GM23338 (cell line): Measurements from ENCODE around the gene SLC35F2. TPM values are rescaled to one million over a fixed set of nuclear protein-coding genes. Genes with fewer than 3 reads are reported as not detected.

Source experiments
- ATAC-seq: fragments of 200-7000 bp; cut with Tn5 transposase; 3 replicates; pipeline ENCODE4 v1.9.1; 2020
- DNase-seq: peaks from one replicate; pipeline ENCODE4 v3.0.0-alpha.2; 2015; ENCODE audit warnings: low spot score
- H2AFZ ChIP-seq: fragments of 200-600 bp; sonication (generic); 2 replicates; pipeline ENCODE4 v1.8.0; 2016; ENCODE audit warnings: antibody characterized with exemption, mild to moderate bottlenecking, moderate library complexity
- H3F3A ChIP-seq: fragments of 200-600 bp; sonication (generic); replicated peaks from 2 replicates; pipeline ENCODE4 v1.8.0; 2017; ENCODE audit warnings: antibody characterized with exemption, mixed run types, low read depth
- H3K27ac ChIP-seq: fragments of 200-600 bp; sonication (generic); 2 replicates; pipeline ENCODE4 v1.6.1; 2016; ENCODE audit warnings: low read depth
- H3K27me3 ChIP-seq: fragments of 200-600 bp; sonication (generic); 2 replicates; pipeline ENCODE4 v1.8.0; 2016; ENCODE audit warnings: mild to moderate bottlenecking, mixed run types, moderate library complexity; ENCODE audit not compliant: insufficient read depth
- H3K36me3 ChIP-seq: fragments of 200-600 bp; sonication (generic); 2 replicates; pipeline ENCODE4 v1.8.0; 2016; ENCODE audit warnings: mild to moderate bottlenecking; ENCODE audit not compliant: insufficient read depth
- H3K4me1 ChIP-seq: fragments of 200-600 bp; sonication (generic); 2 replicates; pipeline ENCODE4 v1.8.0; 2016; ENCODE audit warnings: mild to moderate bottlenecking, moderate library complexity; ENCODE audit not compliant: insufficient read depth
- H3K4me2 ChIP-seq: fragments of 200-600 bp; sonication (generic); 2 replicates; pipeline ENCODE4 v1.7.1; 2017; ENCODE audit warnings: mixed run types
- H3K4me3 ChIP-seq: fragments of 200-600 bp; sonication (generic); 2 replicates; pipeline ENCODE4 v1.6.1; 2016; ENCODE audit warnings: mixed run types
- H3K79me2 ChIP-seq: fragments of 200-600 bp; sonication (generic); replicated peaks from 2 replicates; pipeline ENCODE4 v1.8.0; 2017; ENCODE audit warnings: mild to moderate bottlenecking; ENCODE audit not compliant: insufficient read depth
- H3K9me2 ChIP-seq: fragments of 200-600 bp; sonication (generic); 2 replicates; pipeline ENCODE4 v1.8.0; 2017; ENCODE audit not compliant: insufficient read depth
- H4K20me1 ChIP-seq: fragments of 200-600 bp; sonication (generic); replicated peaks from 2 replicates; pipeline ENCODE4 v1.8.0; 2017; ENCODE audit warnings: mild to moderate bottlenecking; ENCODE audit not compliant: insufficient read depth
- H3K27ac Mint-ChIP-seq: 2 replicates; pipeline ENCODE4 v1.8.0; 2020; ENCODE audit warnings: inconsistent platforms, mild to moderate bottlenecking, moderate library complexity, mixed read lengths
- H3K27me3 Mint-ChIP-seq: 3 replicates; pipeline ENCODE4 v1.8.0; 2022; ENCODE audit warnings: low read depth, mild to moderate bottlenecking, moderate library complexity, mixed read lengths, inconsistent platforms; ENCODE audit not compliant: insufficient read depth, poor library complexity
- H3K36me3 Mint-ChIP-seq: 3 replicates; pipeline ENCODE4 v1.8.0; 2021; ENCODE audit warnings: low read depth, mild to moderate bottlenecking, inconsistent platforms, moderate library complexity, mixed read lengths
- H3K4me1 Mint-ChIP-seq: 3 replicates; pipeline ENCODE4 v1.8.0; 2020; ENCODE audit warnings: mild to moderate bottlenecking, inconsistent platforms, mixed read lengths
- H3K4me3 Mint-ChIP-seq: 3 replicates; pipeline ENCODE4 v1.8.0; 2021; ENCODE audit warnings: moderate library complexity, mild to moderate bottlenecking, inconsistent platforms, mixed read lengths
- H3K9me3 Mint-ChIP-seq: 3 replicates; pipeline ENCODE4 v1.8.0; 2020; ENCODE audit warnings: moderate library complexity, mild to moderate bottlenecking, inconsistent platforms, mixed read lengths
- CREB1 ChIP-seq: fragments of 250-450 bp; sonication (Bioruptor Pico); IDR thresholded peaks from 2 replicates; pipeline ENCODE4 v1.5.0; 2020; ENCODE audit warnings: low read depth, mild to moderate bottlenecking, moderate library complexity
- ETS1 ChIP-seq: IDR thresholded peaks from 2 replicates; pipeline ENCODE4 v1.6.1; 2016; ENCODE audit warnings: antibody characterized with exemption
- EZH2 ChIP-seq: fragments of 200-600 bp; sonication (generic); IDR thresholded peaks from one replicate; pipeline ENCODE4 v1.8.0; 2017; ENCODE audit warnings: antibody characterized with exemption, mild to moderate bottlenecking, low read depth; ENCODE audit not compliant: unreplicated experiment
- EZH2phosphoT487 ChIP-seq: fragments of 200-600 bp; sonication (generic); IDR thresholded peaks from one replicate; pipeline ENCODE4 v1.8.1; 2018; ENCODE audit warnings: antibody characterized with exemption; ENCODE audit not compliant: unreplicated experiment
- JUNB ChIP-seq: IDR thresholded peaks from one replicate; pipeline ENCODE4 v1.6.1; 2016; ENCODE audit warnings: antibody characterized with exemption; ENCODE audit not compliant: unreplicated experiment
- NANOG ChIP-seq: IDR thresholded peaks from 2 replicates; pipeline ENCODE4 v1.6.1; 2016; ENCODE audit warnings: antibody characterized with exemption, borderline replicate concordance
- POLR2AphosphoS5 ChIP-seq: IDR thresholded peaks from 2 replicates; pipeline ENCODE4 v1.6.1; 2016; ENCODE audit warnings: antibody characterized with exemption, low read depth
- REST ChIP-seq: IDR thresholded peaks from one replicate; pipeline ENCODE4 v1.6.1; 2018; ENCODE audit warnings: antibody characterized with exemption; ENCODE audit not compliant: unreplicated experiment
- STAT1 ChIP-seq: IDR thresholded peaks from one replicate; pipeline ENCODE4 v1.6.1; 2016; ENCODE audit warnings: antibody characterized with exemption; ENCODE audit not compliant: unreplicated experiment
- ZNF114 ChIP-seq: fragments of 250-450 bp; sonication (Bioruptor Pico); IDR thresholded peaks from 2 replicates; pipeline ENCODE4 v1.5.0; 2020; ENCODE audit warnings: mild to moderate bottlenecking, moderate library complexity
- ZNF331 ChIP-seq: fragments of 250-450 bp; sonication (Bioruptor Pico); IDR thresholded peaks from 2 replicates; pipeline ENCODE4 v1.5.0; 2020; ENCODE audit warnings: low read depth, mild to moderate bottlenecking, moderate library complexity
- polyA plus RNA-seq: library from polyadenylated mRNA; unstranded; fragments of >200 nt; fragmentation: Nextera tagmentation; extraction: Ambion mirVana; gene quantifications from 2 replicates; pipeline ENCODE4 v1.2.1, GENCODE V29; 2016
- total RNA-seq: library from RNA; depleted of rRNA; stranded (reverse); fragments of >200 nt; shearing (Covaris generic); gene quantifications from 2 replicates; pipeline ENCODE4 v1.2.3, GENCODE V29; 2014
- TF ChIP-seq, protein P1 (sequence below), 2 experiments: fragments of 200-600 bp in 1 of 2; sonication (generic) in 1 of 2; conservative IDR thresholded peaks; 2 replicates each; pipeline versions ENCODE4 v1.5.1 to v1.6.1; 2016 to 2017; ENCODE audit warnings: antibody characterized with exemption in 2 of 2, low read depth in 2 of 2, mild to moderate bottlenecking in 2 of 2, moderate library complexity in 1 of 2
- TF ChIP-seq, protein P2 (sequence below): fragments of 250-450 bp; sonication (Bioruptor Pico); IDR thresholded peaks from 2 replicates; pipeline ENCODE4 v1.5.0; 2020; ENCODE audit warnings: mild to moderate bottlenecking, moderate library complexity

Gene SLC35F2
- total and polyA plus RNA-seq, 2 experiments from 2014 or later: 25.2 to 32.5 TPM

DNA sequence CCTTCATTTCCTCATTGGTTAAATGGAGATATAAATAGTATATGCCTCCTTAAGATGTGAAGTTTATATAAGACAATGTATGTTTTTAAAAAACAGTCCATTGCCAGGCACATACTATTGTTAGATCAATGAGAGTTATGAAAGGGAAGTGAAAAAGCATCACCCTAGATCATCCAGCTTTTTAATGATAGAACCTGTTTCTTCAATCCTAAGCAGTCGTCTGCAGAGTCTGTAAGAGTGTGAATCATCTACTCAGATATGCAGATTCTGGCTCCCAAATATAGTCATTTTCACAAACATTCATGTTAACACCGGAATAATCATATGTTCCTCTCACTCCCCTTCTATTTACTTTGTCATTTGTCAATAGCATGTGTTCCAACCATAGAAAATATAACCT lies 81.5 kb downstream of the SLC35F2 start:
- ATAC-seq: no peak
- H3K4me3 ChIP-seq: no peak overlapping the region
- H3K36me3 Mint-ChIP-seq: no peaks in the 10 kb centered on the region
- H2AFZ ChIP-seq: no peak overlapping the region
- no peaks in the 10 kb centered on the region for H3K27me3 ChIP-seq
- H3K4me1 Mint-ChIP-seq: no peaks in the 10 kb centered on the region
- no peaks in the 10 kb centered on the region; the same call in 1 of the 2 replicates for H3K4me1 ChIP-seq
- peaks cover 2% of the 10 kb centered on the region for H3K27me3 Mint-ChIP-seq
- no peak overlapping the region for H3K4me2 ChIP-seq
- H3K36me3 ChIP-seq: no peaks in the 10 kb centered on the region
- H3K27ac ChIP-seq: no peak overlapping the region
- H4K20me1 ChIP-seq: no peaks in the 10 kb centered on the region
- H3K79me2 ChIP-seq: no peaks in the 10 kb centered on the region
- no peak for TF ChIP-seq POLR2AphosphoS5
- TF ChIP-seq REST: no peak
- no peak for TF ChIP-seq EZH2phosphoT487
- TF ChIP-seq EZH2: no peak
- TF ChIP-seq ETS1: no peak
- TF ChIP-seq CREB1: no peak
- no peak for TF ChIP-seq ZNF114
- TF ChIP-seq, protein P1, sequence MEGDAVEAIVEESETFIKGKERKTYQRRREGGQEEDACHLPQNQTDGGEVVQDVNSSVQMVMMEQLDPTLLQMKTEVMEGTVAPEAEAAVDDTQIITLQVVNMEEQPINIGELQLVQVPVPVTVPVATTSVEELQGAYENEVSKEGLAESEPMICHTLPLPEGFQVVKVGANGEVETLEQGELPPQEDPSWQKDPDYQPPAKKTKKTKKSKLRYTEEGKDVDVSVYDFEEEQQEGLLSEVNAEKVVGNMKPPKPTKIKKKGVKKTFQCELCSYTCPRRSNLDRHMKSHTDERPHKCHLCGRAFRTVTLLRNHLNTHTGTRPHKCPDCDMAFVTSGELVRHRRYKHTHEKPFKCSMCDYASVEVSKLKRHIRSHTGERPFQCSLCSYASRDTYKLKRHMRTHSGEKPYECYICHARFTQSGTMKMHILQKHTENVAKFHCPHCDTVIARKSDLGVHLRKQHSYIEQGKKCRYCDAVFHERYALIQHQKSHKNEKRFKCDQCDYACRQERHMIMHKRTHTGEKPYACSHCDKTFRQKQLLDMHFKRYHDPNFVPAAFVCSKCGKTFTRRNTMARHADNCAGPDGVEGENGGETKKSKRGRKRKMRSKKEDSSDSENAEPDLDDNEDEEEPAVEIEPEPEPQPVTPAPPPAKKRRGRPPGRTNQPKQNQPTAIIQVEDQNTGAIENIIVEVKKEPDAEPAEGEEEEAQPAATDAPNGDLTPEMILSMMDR (conservative IDR thresholded peaks at IDR 0.05; ENCODE audit: low read depth in 2 of 2): no peak
- TF ChIP-seq NANOG: no peak
- TF ChIP-seq JUNB: no peak
- TF ChIP-seq, protein P2, sequence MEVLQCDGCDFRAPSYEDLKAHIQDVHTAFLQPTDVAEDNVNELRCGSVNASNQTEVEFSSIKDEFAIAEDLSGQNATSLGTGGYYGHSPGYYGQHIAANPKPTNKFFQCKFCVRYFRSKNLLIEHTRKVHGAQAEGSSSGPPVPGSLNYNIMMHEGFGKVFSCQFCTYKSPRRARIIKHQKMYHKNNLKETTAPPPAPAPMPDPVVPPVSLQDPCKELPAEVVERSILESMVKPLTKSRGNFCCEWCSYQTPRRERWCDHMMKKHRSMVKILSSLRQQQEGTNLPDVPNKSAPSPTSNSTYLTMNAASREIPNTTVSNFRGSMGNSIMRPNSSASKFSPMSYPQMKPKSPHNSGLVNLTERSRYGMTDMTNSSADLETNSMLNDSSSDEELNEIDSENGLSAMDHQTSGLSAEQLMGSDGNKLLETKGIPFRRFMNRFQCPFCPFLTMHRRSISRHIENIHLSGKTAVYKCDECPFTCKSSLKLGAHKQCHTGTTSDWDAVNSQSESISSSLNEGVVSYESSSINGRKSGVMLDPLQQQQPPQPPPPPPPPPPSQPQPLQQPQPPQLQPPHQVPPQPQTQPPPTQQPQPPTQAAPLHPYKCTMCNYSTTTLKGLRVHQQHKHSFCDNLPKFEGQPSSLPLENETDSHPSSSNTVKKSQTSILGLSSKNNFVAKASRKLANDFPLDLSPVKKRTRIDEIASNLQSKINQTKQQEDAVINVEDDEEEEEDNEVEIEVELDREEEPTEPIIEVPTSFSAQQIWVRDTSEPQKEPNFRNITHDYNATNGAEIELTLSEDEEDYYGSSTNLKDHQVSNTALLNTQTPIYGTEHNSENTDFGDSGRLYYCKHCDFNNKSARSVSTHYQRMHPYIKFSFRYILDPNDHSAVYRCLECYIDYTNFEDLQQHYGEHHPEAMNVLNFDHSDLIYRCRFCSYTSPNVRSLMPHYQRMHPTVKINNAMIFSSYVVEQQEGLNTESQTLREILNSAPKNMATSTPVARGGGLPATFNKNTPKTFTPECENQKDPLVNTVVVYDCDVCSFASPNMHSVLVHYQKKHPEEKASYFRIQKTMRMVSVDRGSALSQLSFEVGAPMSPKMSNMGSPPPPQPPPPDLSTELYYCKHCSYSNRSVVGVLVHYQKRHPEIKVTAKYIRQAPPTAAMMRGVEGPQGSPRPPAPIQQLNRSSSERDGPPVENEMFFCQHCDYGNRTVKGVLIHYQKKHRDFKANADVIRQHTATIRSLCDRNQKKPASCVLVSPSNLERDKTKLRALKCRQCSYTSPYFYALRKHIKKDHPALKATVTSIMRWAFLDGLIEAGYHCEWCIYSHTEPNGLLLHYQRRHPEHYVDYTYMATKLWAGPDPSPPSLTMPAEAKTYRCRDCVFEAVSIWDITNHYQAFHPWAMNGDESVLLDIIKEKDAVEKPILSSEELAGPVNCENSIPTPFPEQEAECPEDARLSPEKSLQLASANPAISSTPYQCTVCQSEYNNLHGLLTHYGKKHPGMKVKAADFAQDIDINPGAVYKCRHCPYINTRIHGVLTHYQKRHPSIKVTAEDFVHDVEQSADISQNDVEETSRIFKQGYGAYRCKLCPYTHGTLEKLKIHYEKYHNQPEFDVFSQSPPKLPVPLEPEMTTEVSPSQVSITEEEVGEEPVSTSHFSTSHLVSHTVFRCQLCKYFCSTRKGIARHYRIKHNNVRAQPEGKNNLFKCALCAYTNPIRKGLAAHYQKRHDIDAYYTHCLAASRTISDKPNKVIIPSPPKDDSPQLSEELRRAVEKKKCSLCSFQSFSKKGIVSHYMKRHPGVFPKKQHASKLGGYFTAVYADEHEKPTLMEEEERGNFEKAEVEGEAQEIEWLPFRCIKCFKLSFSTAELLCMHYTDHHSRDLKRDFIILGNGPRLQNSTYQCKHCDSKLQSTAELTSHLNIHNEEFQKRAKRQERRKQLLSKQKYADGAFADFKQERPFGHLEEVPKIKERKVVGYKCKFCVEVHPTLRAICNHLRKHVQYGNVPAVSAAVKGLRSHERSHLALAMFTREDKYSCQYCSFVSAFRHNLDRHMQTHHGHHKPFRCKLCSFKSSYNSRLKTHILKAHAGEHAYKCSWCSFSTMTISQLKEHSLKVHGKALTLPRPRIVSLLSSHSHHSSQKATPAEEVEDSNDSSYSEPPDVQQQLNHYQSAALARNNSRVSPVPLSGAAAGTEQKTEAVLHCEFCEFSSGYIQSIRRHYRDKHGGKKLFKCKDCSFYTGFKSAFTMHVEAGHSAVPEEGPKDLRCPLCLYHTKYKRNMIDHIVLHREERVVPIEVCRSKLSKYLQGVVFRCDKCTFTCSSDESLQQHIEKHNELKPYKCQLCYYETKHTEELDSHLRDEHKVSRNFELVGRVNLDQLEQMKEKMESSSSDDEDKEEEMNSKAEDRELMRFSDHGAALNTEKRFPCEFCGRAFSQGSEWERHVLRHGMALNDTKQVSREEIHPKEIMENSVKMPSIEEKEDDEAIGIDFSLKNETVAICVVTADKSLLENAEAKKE (CRISPR knock-in tag): no peak
- TF ChIP-seq ZNF331 (CRISPR knock-in tag): no peak
- no peak for TF ChIP-seq STAT1
- no peak for DNase-seq
- H3K9me2 ChIP-seq: no peaks in the 10 kb centered on the region
- no peaks in the 10 kb centered on the region for H3K9me3 Mint-ChIP-seq
- H3K4me3 Mint-ChIP-seq: no peak overlapping the region
- no peak overlapping the region for H3K27ac Mint-ChIP-seq
- no peaks in the 10 kb centered on the region for H3F3A ChIP-seq
